MV-4-11 (cell line): ENCODE data around the gene IL34.
"Not testable (repeated sequence)": the region's sequence is repeated elsewhere in the genome, so short reads cannot be mapped to it uniquely, and the experiment has no call there.

Experiments used
- DNase-seq: peaks from one replicate; lab custom pipeline; 2025; lab: John Stamatoyannopoulos, UW

The IL34 gene

DNA sequence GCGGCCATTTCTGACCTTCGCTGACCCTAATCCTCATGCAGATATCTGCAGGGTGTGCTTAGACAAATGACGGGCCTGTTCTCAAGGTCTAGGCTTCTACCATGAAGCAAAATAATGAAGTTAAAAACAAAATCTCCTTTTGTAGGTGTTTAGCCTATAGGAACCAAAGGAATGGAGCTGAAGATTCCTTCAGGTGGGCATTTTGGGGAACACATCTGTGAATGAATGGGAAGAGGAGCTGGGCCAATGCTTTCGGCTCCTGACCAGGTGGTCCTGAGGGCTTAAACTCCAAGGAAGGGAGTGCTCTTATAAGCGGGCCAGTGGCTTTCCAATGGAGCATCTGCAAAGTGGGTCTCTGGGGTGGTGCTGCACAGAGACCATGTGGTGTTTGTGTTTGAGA is 14.1 kb upstream of the IL34 start:
- no peak for DNase-seq

- DNase-seq = not testable (repeated sequence)
These were observed 12.7 kb upstream of the IL34 start for GRCh38 chr16:70633617-70634016.

GRCh38 chr16:70634861-70635260 is 11.5 kb upstream of the IL34 start:
- DNase-seq = no peak

- DNase-seq = no peak
These were observed 10.9 kb upstream of the IL34 start for GRCh38 chr16:70635336-70636016.

GRCh38 chr16:70638814-70639792 is 7.3 kb upstream of the IL34 start:
- DNase-seq = no peak

GRCh38 chr16:70642633-70643032 is 3.7 kb upstream of the IL34 start:
- no peak for DNase-seq

- not testable (repeated sequence) for DNase-seq
These were observed 3.1 kb upstream of the IL34 start for GRCh38 chr16:70643264-70643663.

- DNase-seq = no peak
These were observed 1.4 kb upstream of the IL34 start for GRCh38 chr16:70644763-70645597.

DNA sequence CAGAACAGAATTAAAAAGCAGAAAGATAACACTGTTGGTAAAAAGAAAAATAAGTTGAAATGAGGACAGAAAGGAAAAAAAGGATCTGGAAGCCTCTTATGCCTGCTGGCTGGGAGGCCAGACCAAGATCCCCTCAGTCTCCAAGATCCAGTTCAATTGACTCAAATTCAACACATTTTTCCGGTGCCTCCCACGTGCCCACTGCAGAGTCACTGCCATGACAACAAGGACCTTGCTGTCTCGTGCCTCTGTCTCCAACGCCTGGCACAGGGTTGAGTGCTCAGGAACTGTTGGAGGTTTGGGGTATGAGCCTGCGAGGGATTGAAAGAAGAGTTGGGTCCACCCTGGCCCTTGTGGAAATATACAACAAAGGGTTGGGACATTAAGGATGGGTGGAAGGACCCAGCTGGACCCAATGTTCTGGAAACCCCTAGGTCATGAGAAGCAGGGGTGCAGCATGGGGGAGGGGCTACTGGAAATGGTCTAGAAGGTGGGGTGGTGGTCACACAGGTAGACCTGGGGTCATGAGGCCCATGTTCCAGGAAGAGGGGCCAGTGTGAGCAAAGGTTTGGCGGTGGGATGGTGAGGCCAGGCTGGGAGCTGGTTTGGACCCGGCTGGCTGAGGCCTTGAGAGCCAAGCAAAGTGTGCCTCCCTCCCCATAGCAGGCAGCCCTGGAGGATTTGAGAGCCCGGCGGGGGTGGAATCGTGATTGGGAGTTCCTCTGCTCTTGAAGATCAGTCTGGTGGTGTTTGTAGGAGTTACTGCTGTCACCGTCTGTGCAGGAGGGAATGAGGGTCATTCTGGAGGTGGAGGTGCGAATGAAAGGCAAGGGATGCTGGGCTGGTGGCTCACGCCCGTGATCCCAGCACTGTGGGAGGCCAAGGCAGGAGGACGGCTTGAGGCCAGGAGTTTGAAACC is 1.3 kb downstream of the IL34 start:
- DNase-seq = no peak

DNA sequence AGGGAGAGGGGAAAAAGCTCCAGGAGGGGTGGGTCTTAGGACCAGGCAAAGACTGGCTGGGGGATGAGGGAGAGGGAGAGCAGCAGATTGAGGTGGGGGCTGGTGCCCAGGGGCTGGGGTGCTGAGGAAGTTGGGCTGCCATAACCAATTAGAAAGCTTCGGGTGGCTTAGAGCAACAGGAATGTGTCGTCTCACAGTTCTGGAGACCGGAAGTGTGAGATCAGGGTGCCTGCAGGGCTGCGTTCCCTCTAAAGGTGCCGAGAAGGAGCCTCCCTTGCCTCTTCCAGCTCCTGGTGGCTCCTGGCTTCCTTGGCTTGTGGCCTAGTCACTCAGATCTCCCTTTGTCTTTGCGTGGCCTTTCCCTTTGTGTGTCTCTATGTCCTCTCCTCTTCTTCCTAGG is 2.2 kb downstream of the IL34 start:
- DNase-seq = no peak

DNA sequence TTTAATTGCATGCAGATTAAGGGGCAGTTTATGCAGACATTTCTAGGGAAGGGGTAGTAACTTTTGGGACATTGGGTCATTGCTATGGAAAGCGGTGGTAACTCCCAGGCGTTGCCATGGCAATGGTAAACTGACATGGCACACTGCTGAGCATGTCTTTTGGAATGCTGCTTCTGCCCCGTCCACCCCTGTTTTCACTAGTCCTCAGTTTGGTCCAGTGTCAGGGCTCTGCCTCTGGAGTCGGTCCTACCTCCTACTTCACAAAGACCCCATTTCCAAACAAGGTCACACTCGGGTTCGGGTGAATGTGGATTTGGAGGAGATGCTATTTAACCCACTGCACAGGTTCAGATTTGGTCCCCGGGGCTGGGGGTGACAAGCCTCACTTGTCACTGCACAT is 2.9 kb downstream of the IL34 start:
- no peak for DNase-seq

DNA sequence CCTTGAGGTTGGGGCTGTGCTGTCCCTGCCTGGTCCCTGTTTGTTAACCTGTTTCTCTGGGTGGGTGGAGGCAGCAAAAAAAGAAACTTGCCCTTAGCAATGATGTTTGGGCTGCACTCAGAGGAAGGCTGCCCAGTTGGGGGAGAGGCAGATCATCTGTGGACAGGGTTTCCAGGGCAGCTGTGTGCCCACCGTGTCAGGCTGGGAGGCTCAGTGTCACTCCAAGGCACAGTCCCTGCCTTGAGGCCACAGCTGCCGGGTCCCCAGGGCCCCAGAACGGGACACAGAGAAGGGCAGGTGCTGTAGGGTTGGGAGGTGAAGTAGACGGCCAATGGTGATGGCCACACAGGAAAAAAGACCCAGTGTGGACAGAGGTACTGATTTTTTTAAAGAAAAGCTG is 3.9 kb downstream of the IL34 start:
- no peak for DNase-seq

DNA sequence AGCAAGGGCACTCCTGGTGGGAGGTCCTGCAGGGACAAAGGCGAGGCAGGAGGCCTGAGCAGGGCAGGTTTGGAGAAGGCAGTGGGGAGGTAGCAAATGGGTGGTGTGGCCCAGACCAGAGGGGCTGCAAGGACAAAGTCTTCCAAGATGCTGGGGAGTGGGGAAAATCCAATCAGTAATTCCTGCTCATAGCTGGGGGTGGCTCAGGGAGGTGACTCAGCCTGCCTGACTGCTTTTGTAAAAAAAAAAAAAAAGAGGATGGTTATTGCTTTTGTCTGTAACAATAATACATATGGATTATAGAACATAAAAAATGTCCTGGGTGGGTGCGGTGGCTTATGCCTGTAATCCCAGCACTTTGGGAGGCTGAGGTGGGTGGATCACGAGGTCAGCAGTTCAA is 5.2 kb downstream of the IL34 start:
- DNase-seq = no peak

GRCh38 chr16:70652322-70652721 is 6.0 kb downstream of the IL34 start:
- DNase-seq = no peak

DNA sequence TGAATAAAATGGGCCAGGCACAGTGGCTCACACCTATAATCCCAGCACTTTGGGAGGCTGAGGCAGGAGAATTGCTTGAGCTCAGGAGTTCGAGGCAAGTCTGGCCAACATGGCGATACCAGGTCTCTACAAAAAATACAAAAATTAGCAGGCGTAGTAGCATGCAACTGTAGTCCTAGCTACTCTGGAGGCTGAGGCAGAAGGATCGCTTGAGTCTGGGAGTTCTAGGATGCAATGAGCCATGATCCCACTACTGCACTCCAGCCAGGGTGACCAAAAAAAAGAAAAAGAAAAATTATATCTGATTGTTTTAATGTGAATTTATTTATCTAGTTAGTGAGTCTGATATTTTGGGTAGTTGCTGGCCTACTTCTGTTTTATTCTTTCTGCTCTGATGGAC is 7.0 kb downstream of the IL34 start:
- DNase-seq = no peak

DNA sequence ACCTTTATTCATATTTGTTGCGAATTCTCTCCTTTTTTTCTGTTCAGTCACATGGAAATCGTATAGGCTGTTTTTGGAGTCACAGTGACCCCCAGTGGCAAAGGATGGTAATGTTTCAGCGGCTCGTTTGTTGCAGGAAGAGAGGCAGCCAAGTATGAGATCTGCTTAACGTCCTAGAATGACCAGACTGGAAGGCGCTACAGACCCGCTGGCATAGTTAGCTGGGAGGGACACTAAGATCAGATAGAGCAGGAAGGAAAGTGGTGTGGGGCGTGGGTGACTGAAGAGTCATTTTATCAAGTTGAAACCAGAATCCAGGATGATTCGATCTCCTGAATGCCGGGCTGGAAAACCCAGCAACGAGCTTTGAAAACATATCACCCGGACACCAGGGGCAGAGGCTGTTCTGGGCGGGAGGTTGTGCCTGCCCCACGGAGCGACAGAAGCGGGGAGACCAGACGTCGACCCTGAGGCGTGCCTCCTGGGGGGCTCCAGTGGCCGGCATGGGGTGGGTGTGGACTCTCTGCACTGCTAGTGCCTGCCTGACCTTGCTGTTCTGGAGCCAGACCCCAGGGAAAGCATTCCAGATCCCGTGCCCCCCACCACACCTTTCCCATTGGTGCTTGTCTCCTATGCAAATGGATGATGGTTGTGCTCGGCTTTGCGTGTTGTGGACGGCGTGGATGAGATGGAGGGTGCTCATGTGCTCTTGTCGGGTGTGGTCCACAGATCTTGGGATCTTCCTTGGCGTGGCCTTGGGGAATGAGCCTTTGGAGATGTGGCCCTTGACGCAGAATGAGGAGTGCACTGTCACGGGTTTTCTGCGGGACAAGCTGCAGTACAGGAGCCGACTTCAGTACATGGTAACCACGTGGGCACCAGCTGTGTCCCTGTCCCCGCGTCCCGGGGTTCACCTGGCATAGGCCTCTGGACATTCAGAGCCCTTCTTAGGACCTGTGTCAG is 7.7 kb downstream of the IL34 start:
- peak; percentile 64 for DNase-seq

- no peak for DNase-seq
These were observed 9.8 kb downstream of the IL34 start for GRCh38 chr16:70656065-70656711.

- no peak for DNase-seq
These were observed 10.4 kb downstream of the IL34 start for GRCh38 chr16:70656712-70657263.

DNA sequence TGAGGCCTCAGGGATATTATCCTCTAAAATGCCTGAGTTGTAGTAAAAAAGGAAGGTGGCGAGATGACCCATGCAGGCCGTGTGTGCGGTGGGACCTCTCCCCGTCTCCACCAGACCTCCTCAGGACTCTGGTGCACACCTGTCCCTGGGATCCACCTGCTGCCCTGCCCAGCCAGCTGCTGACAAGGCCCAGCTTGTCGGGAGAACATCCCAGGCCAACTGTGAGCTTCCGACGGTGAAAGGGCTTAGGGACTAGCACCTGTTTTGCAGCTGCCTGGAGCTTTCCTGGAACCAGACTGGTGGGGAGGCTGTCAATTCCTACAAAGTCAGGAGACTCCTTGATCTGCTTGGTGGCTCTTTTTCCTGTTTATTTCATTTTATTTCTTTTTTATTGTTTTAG is 11.6 kb downstream of the IL34 start:
- DNase-seq = no peak
